ENCODE measurements around the gene DNM3.

DNM3 gene

DNA sequence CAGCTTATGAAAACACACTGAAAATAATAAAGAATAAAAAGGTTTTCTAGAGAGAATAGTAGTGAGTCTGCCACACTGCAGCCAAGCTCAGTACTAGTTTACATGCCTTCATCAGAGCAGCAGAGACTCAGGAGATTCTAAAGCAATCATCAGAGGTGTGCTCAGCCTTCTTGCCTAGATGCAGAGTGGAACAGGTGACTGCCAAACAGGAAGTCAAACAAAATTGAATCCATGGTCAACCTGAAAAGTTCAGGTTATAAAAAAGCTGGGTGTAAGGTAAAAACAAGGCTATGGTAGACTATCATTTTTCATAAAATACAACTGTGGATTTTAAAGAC lies 413.9 kb downstream of the DNM3 start:
- in situ Hi-C loops (cut with MboI; ENCODE audit: low sequenced_read_pairs): no loop called here

DNA sequence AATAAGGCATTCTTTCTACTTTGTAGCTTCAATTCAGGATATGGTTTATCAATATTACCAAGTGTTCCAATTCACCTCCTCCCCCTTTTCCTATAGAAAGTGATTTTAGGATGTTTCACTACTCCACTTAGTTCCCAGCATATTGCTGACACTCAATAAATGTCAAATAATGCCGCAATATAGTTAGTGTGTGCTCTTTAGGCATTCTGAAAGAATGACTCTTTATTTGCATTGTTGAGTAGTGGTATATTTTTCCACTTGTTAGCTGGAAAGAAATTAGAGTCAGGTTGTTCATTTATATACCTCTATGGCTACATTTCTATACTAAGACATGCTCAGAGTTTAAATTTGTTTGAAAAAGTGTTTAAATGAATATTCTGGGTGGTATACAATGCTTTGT lies 424.6 kb downstream of the DNM3 start:
- in situ Hi-C loops (cut with MboI; ENCODE audit: low sequenced_read_pairs): no loop called here

DNA sequence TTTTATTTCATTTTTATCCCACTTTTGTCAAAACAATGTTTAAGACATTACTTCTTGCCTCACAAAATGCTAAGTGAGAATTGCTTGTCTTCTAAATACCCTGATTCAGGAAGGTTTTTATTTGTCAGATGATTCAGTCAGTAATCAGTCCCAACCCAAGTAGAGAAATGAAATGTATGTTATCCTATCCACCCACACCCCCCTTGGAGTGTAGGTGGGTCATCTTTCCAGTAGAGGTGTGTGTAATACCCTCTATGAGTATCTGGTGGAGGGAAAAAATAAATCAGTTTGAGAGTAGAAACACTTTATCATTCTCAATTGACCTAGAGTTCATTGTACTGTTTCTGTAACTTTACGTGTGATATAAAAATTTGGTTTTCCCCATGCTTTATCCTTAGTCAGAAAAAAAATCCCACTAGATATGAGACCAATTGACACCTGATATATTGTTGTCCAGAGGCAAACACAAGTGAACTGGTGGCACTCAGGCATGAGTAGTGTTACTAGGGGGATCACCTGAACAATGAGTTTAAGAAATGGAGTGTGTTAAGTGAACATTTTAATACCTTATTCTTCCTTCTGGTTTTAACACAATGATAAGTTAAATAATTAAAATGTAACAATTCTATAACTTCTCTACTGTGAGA lies 425.4 kb downstream of the DNM3 start:
- in situ Hi-C loops (cut with MboI; ENCODE audit: low sequenced_read_pairs): no loop called here

DNA sequence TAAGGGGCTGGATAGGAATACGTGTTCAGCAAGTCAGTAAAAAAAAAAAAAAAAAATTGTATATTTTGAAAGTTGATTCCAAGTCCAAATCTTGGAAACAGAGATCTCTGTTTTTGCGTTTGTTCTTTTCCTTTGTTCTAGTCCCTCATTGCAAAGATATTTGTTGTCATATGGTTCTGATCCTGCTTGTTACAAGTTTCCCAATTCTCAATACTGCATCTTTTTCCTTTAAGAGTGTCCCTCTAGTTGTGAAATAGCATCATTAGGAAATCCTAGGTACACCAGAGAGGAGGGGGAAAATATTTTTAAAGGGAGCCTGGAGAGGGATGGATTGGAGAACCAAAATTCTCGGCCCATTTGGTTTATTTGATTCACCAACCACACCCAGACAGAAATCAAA lies 426.9 kb downstream of the DNM3 start:
- in situ Hi-C loops (cut with MboI; ENCODE audit: low sequenced_read_pairs): no loop called here

DNA sequence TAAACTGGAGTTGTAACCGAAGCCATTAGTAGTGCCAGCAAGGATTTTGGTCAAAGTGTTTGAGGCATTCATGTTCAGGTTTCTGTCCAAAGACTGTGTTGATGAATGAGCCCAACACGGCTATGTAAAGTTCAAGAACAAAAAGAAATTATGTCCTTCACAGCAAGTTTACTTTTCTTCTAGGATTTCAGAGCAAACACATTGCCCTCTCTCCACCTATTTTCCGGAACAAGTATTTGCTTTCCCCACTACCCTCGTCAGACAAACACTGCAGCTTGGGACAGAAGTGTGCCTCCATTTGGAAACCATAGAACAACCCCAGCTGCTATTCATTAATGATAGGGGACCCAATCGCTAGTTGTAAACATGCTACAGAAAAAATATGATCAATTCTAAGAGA lies 427.8 kb downstream of the DNM3 start:
- in situ Hi-C loops (cut with MboI; ENCODE audit: low sequenced_read_pairs): no loop called here

DNA sequence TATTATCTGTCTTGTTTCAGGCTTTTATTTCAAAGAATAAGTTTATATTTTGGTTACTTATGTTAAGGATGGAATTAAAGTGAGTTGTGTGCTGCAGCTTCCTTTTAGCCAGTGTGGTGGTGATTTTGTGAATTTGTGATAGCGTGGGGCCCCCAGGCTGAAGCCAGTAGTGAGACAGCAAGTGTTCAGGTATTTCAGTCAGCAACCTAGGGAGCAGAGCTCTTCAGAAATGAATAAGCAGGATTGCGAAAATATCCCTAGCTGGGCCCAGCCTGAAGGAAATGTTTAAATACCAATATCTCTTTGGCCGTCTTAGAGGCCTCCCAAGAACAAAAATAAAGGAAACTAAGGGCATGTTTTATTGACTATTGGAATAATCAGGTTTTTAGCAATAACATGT lies 428.3 kb downstream of the DNM3 start:
- in situ Hi-C loops (cut with MboI; ENCODE audit: low sequenced_read_pairs): no loop called here

DNA sequence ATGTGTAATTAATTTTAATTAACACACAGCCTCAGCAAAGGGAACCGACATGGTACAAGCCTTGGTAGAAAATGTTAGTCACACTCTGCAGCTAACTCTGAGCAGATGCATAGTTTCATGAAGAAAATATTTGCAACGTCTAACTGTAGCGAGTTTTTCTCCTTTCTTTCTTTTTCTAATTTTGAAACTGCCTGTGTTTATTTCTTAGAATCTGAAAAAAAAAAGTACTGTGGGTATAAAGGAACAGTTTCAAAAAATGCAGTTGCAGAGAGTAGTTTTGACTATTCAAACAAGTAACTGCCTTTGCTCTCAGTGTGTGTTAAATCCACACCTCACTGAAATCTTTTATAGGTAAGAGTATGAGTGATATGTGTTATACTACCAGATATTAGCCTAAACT lies 429.3 kb downstream of the DNM3 start:
- in situ Hi-C loops (cut with MboI; ENCODE audit: low sequenced_read_pairs): no loop called here

DNA sequence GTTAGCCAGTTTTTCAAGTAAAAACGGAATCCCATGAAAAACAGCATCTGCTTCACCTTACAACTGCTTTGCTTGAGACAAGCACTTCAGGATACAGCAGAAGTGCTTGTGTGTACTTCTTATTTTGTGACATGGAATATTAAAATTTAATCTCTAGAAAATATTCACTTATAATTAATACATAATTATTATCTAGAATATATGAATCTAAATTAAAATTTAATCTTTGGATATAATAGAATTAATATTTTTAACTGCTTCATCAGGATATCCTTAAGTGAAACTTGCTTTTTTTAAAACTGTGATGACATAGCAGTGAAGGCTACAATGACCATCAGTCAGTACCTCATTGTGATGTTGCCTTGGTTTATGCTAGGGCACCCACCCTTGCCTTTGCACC lies 430.8 kb downstream of the DNM3 start:
- in situ Hi-C loops (cut with MboI; ENCODE audit: low sequenced_read_pairs): no loop called here

DNA sequence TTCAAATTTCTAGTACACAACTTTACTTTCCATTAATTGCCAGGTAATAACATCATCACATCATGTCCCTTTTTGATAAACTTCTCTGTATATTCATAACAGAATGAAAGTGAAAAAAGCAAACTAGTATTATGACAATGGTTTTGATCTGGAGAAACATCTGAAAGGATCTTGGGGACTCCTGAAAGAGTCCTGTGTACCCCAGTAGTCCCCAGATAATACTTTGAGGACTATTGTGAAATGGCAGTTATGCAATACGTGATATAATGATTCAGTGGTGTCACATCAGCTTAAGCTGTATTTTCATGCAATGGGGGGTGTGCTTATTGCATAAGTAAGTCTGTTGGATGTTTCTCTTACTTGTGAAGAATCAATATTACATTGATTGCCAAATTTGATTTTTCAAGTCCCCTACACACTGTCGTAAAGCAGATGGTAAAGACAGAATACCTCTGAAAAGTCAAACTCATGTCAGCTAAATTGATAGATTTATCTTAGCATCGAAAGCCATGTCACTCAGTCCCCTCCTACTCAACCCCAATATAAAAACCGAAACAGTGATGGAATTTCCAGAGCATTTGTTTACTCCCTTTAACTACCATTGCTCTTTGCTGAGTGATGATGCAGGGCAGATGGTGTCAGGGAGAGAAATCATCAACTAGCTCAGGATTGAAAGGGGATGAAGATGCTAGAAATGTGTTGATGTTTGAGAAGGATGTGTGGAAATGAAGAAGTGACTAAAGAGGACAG lies 432.5 kb downstream of the DNM3 start:
- in situ Hi-C loops (cut with MboI; ENCODE audit: low sequenced_read_pairs): no loop called here

DNA sequence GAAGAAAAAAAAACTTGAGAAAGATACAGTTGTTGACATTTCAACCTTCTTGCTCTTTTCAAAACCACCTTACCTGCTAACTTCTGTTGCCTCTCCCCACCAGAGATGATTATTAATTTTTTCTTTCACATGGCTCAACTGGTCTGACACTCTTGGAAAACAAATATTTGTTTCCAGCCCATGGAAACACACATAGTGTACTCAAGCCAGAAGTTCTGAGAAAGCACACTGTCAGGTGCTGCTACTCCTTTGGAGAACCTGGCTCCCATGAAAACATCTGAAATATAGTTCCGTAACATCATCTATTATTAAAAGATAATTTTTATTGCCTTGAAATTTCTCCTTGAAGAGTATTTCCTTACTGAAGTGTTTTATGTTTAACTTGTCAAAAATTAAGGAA lies 434.2 kb downstream of the DNM3 start:
- in situ Hi-C loops (cut with MboI; ENCODE audit: low sequenced_read_pairs): no loop called here

DNA sequence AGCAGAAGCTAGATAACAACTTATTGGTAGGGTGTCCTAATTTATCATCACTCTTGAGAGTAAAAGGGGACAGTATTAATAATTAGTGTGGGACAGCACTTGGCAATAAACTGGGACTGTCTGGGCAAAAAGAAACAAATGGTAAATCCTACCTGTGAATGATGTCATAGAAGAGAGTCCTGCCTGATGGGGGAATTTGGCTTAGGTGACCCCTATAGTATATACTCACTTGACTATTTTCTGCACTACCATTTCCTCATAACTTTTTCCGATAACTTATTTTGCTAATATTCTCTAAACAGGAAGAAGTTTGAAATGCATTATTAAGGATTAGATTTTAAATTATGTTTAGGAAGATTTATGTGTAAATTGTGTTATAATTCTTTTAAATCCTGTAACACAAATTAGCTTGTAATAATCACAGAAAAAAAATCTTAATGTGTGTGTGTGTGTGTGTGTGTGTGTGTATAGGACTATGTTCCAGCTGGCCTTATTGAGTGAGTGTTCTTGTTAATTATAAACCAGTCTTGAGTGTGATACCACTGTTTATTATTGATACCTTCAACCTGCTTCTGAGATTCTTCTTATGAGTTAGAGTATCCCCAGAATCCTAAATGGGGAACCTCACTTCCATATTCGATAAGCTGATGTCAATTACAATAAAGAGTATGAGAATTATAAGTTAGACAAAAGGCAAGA lies 435.0 kb downstream of the DNM3 start:
- in situ Hi-C loops (cut with MboI; ENCODE audit: low sequenced_read_pairs): no loop called here

DNA sequence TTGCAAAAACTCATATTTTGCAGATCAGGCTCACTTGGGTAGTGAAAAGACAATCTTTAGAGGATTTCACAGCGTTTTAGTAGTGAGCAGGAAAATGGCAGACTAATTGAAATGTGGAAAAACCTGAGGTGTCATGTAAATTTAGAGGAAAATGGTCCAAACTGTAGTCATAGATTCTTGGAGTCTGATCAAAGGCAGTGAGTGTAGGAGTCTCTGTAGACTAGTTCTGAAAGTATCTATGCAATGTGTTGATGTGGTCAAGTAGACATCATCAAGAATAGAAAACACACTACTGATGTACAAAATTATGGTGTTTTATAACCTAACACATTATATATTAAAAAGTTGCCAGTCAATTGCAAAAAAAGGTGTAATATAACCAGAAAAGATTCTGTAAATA lies 436.0 kb downstream of the DNM3 start:
- in situ Hi-C loops (cut with MboI; ENCODE audit: low sequenced_read_pairs): no loop called here

DNA sequence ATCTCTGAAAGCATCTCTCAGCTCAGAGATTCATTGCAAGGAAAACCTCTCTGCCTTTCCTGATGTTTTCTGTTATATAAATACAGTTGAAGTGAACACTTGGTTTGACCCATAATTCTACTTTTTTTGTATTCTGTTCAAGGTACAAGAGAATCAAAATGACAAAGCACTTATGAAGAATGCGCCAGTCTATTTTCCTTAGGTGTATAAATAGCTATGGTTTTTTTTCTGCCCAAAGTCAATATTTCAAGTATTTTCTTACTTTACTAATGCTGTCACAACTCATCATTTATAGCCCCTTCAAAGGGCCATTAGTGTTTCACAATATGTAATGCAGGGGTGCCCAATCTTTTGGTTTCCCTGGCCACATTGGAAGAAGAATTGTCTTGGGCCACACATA lies 436.7 kb downstream of the DNM3 start:
- in situ Hi-C loops (cut with MboI; ENCODE audit: low sequenced_read_pairs): no loop called here

DNA sequence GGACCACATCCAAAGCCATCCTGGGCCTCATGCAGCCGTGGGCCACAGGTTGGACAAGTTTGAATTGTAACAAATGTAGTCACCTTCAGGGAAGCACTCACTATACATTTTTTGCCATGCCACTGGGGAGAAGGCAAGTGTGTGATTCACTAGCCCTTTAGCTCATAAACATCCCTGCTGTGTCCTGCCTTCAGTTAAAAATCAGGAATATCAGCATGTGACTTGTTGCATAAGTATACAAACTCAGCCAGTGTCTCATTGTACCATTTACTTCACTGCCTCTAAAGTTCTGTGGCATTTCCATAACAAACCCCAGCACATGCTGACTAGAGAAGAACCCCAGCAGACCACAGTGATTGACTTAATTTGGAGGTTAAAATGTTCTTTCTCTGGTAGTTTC lies 437.2 kb downstream of the DNM3 start:
- in situ Hi-C loops (cut with MboI; ENCODE audit: low sequenced_read_pairs): no loop called here

DNA sequence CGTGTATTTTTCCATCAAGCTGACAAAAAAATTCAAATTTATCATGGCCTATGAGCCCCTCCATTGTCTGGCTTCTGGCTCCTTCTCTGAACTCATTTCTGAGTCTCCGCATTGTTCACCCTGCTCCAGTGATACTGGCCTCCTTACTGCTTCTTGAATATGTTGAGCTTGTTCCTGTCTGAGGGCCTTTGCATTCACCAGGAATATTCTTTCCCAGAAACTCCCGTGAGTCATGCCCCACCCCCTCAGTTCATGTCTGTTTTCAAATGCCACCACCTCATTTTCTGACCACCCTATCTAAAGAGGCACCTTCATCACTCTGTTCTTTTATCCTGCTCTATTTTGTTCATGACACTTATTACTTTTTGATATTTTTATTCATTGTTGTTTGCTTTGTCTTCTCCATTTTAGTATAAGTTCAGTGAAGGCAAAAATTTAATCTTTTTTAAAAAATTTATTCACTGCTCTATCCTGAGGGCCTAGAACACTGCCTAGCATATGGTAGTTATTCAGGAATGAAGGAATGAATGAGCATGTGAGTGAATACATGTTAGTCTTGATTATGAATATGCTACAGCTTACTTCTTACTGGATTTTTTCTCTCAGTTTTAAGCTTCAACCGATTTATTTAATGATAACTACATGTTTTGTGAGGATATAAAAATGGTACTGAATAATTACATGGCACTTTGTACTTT lies 438.8 kb downstream of the DNM3 start:
- in situ Hi-C loops (cut with MboI; ENCODE audit: low sequenced_read_pairs): no loop called here

DNA sequence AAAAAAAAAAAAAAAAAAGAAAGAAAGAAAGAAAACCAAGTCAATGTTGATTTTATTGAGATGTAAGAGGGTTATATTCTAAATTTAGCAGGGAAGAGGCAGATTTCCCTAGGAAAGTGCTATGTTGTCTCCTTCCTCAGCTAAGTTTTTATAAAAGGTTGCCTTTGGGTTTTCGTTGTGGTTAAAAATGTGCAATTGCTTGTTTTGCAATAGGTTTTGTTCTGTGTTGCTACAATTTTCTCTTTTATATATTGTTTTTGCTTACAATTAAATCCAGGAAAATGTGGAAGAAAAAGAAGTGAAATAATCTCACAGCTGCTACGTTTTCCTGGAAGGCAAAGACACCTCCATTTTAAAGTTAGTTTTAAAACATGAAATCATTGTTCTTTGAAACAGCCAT lies 442.5 kb downstream of the DNM3 start:
- in situ Hi-C loops (cut with MboI; ENCODE audit: low sequenced_read_pairs): no loop called here

DNA sequence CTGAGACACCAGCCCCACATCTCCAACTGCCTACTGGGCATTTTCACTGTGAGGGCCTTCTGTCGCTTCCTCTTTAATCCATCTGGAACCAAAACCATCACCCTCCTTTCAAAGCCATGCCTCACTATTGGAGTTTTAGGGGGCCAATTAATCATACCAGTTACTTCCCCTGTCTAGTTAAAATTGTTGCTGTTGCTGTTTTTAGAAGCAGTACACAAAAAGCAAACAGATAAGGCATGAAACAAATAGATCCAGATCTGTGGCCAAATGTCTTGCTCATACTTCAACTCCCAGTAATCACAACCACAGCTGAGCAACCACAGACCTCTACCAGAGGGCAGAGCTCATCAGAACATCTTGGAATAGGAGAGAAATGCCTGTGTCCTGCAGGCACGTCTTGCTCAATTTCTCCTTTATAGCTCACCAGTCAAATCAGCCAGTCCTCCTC lies 445.4 kb downstream of the DNM3 start:
- in situ Hi-C loops (cut with MboI; ENCODE audit: low sequenced_read_pairs): no loop called here

DNA sequence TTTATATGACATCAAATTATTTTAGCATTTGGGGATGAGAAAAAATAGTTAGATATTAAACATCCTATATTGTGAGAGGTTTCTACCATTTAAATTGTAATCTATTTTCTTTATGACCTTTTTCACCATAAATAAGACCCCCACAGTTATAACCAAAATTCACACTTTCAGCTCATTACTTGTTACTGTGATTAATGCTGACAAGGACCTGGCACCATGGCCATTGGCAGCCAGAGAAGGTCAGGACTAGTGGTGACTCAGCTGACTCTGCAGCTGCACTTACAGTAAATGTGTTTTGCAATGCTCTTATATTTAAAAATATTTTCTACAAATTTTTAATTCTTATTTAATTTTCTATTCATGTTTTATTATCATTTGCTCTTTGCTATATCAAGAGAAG lies 445.9 kb downstream of the DNM3 start:
- in situ Hi-C loops (cut with MboI; ENCODE audit: low sequenced_read_pairs): no loop called here

DNA sequence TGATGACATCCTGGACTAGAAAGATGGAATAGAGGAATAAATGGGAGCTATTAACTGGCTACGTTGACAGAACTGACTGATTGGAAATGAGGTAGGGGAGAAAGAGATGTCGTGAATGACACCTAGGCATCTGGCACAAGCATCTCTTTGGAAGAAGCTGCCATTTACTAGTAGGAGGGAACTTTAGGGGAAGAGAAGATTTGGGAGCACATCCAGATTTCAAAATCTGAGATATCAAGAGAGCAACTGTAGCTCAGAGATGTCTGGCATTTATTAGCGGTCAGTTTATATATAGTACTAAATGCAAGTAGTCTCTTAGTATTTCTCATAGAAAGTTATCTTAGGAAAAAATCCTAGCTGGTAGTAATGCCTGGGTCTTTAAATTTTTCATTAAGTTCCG lies 447.3 kb downstream of the DNM3 start:
- in situ Hi-C loops (cut with MboI; ENCODE audit: low sequenced_read_pairs): no loop called here

DNA sequence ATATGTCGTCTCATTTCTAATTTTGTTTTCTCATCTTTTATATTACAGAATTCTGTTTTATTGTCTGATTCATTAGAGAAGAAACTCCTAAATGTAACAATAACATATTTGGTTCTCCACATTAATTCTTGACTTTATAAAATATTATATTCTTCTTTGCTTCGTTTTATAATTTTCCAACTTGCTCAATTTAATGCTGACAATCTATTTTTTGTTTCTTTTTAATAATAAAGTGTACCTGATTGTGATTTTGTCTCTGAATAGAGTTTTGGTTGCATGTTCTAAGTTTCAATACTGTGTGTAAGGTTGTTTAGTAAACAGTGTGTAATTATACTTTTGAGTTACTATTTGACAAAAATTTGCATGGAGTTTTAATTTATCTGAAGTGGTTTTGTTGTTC lies 448.1 kb downstream of the DNM3 start:
- in situ Hi-C loops (cut with MboI; ENCODE audit: low sequenced_read_pairs): no loop called here

DNA sequence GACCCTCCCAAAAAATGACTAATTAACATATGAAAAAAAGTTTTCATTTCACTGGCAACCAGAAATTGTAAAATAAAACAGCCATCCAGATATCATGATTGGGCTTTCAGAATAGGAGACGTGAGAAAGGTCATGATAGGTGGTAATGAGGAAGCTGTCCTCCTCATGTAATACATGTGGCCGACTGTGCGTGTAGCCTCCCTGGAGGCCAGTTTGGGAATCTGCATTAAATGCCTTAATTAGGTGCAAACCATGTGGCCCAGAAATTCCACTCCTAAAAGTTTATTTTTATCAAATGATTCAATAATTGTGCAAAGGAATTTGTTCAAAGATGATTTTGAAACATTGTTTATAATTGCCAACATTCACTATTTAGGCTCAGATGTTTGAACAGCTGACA lies 451.5 kb downstream of the DNM3 start:
- in situ Hi-C loops (cut with MboI; ENCODE audit: low sequenced_read_pairs): no loop called here

DNA sequence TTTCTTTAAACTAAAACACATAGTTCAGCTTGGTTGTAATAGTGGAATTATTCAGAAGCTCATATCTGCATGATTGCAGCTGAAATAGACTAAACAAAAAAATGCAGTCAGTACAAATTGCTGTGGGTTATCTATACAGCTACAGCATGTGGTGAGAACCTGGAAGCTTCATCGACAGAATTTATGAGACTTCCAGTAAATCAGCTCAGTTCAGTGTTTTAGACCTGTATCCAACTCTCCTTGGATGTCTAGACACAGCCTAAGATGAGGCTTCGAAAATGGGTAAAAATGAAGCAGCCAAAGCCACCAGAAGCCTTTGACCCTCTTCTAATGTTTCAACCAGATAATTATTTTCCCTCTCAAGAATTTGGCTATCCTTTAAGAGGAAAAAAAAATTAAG lies 452.1 kb downstream of the DNM3 start:
- in situ Hi-C loops (cut with MboI; ENCODE audit: low sequenced_read_pairs): no loop called here

All from HL-60/S4 treated with phorbol 12-myristate 13-acetate at 8.2 ng/mL for 4 days and 3 days (cell line).